Astrocyte (in vitro differentiated cells and primary cell): ENCODE results near the gene PATJ.

Experiments
- EZH2 ChIP-seq: IDR thresholded peaks from 2 replicates; pipeline ENCODE4 v1.6.1; 2012; ENCODE audit warnings: mild to moderate bottlenecking, low read length, inconsistent platforms; ENCODE audit not compliant: insufficient read depth
- TF ChIP-seq, protein P1 (sequence below): IDR thresholded peaks from 2 replicates; pipeline ENCODE4 v1.5.1; 2011; ENCODE audit warnings: low read depth, mild to moderate bottlenecking, inconsistent platforms, low read length, moderate library complexity; ENCODE audit not compliant: insufficient read depth

DNA sequence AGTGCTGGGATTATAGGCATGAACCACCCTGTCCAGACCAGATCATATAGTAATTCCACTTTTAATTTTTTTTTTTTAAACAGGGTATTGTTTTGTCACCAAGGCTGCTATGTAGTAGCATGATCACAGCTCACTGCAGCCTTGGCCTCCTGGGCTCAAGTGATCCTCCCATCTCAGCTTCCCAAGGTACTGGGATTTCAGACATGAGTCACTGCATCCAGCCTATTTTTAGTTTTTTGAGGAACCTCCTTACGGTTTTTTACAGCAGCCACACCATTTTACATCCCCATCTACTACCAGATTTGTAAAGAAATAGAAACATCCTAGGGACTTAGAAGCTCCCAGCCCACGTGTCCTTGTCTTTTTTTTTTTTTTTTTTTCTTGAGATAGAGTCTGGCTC is 476.3 kb downstream of the PATJ start:
- TF ChIP-seq, protein P1, sequence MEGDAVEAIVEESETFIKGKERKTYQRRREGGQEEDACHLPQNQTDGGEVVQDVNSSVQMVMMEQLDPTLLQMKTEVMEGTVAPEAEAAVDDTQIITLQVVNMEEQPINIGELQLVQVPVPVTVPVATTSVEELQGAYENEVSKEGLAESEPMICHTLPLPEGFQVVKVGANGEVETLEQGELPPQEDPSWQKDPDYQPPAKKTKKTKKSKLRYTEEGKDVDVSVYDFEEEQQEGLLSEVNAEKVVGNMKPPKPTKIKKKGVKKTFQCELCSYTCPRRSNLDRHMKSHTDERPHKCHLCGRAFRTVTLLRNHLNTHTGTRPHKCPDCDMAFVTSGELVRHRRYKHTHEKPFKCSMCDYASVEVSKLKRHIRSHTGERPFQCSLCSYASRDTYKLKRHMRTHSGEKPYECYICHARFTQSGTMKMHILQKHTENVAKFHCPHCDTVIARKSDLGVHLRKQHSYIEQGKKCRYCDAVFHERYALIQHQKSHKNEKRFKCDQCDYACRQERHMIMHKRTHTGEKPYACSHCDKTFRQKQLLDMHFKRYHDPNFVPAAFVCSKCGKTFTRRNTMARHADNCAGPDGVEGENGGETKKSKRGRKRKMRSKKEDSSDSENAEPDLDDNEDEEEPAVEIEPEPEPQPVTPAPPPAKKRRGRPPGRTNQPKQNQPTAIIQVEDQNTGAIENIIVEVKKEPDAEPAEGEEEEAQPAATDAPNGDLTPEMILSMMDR = no peak
- TF ChIP-seq EZH2 = no peak
